CD4-positive, alpha-beta T cell (primary cell): Measurements from ENCODE around the gene EIF3A. TPM values are rescaled to one million over a fixed set of nuclear protein-coding genes. Genes with fewer than 3 reads are reported as not detected.

Experiments used
- ATAC-seq: fragments of 200-7000 bp; cut with Tn5 transposase; one replicate; pipeline ENCODE4 v1.10.0; 2022; ENCODE audit warnings: mild to moderate bottlenecking; ENCODE audit not compliant: poor library complexity
- CTCF ChIA-PET: fragments of 350-600 bp; sonication (Branson Sonifier 250); formaldehyde crosslinking; loops from one replicate; lab custom pipeline; 2021; ENCODE audit warnings: antibody characterized with exemption, inconsistent platforms; lab: Charles Lee
- POLR2A ChIA-PET: fragments of 350-600 bp; sonication (Branson Sonifier 250); formaldehyde crosslinking; loops from one replicate; lab custom pipeline; 2021; ENCODE audit warnings: antibody characterized with exemption, inconsistent platforms; lab: Charles Lee
- DNase-seq, 14 experiments: peaks; one replicate each; pipeline ENCODE4 v3.0.0-alpha.2; 2013 to 2020; ENCODE audit warnings: mixed read lengths in 2 of 14
- H3K27ac ChIP-seq, 2 donors: one replicate each; pipeline versions ENCODE4 v1.5.1 to v1.7.0; 2013; ENCODE audit warnings: low read length in 2 of 2, low read depth in 1 of 2, mild to moderate bottlenecking in 1 of 2
- H3K27me3 ChIP-seq, 2 experiments: 1 replicate in 1 of 2; 2 replicates in 1 of 2; pipeline versions ENCODE4 v1.6.1 to v1.7.0; 2013; ENCODE audit warnings: low read length in 2 of 2, control low read depth in 1 of 2, mild to moderate bottlenecking in 1 of 2, moderate library complexity in 1 of 2; ENCODE audit not compliant: insufficient read depth in 2 of 2, control insufficient read depth in 1 of 2
- H3K36me3 ChIP-seq: one replicate; pipeline ENCODE4 v1.6.1; 2013; ENCODE audit warnings: low read length, control low read depth; ENCODE audit not compliant: insufficient read depth
- H3K4me1 ChIP-seq: one replicate; pipeline ENCODE4 v1.6.1; 2013; ENCODE audit warnings: low read length, control low read depth; ENCODE audit not compliant: insufficient read depth
- H3K4me3 ChIP-seq: one replicate; pipeline ENCODE4 v1.5.1; 2013; ENCODE audit warnings: mild to moderate bottlenecking, low read length, moderate library complexity
- H3K9me3 ChIP-seq, 2 experiments: 1 replicate in 1 of 2; 2 replicates in 1 of 2; pipeline versions ENCODE4 v1.6.1 to v1.7.0; 2013; ENCODE audit warnings: low read length in 2 of 2, mild to moderate bottlenecking in 2 of 2, control low read depth in 1 of 2, moderate library complexity in 1 of 2; ENCODE audit not compliant: control insufficient read depth in 1 of 2, insufficient read depth in 1 of 2
- H3K27ac Mint-ChIP-seq: one replicate; pipeline ENCODE4 v1.8.0; 2020; ENCODE audit warnings: mixed read lengths
- H3K27me3 Mint-ChIP-seq: one replicate; pipeline ENCODE4 v1.8.0; 2021; ENCODE audit warnings: mixed read lengths
- H3K36me3 Mint-ChIP-seq: one replicate; pipeline ENCODE4 v1.8.0; 2021; ENCODE audit warnings: low read depth, mixed read lengths
- H3K4me1 Mint-ChIP-seq: one replicate; pipeline ENCODE4 v1.8.0; 2021; ENCODE audit warnings: low read depth, mixed read lengths
- H3K4me3 Mint-ChIP-seq: one replicate; pipeline ENCODE4 v1.8.0; 2020; ENCODE audit warnings: mild to moderate bottlenecking, mixed read lengths
- H3K9me3 Mint-ChIP-seq: one replicate; pipeline ENCODE4 v1.8.0; 2020; ENCODE audit warnings: mixed read lengths
- intact Hi-C, 2 experiments: fragments of 100-400 bp; cut with DNase I in 1 of 2; cut with micrococcal nuclease in 1 of 2; formaldehyde crosslinking; loops; one replicate each; pipeline versions ENCODE4 v1.15.1 to v1.9.0; 2023 to 2025; cut with DNase I, micrococcal nuclease
- total RNA-seq, 174 experiments: library from RNA in 2 of 174; stranded (reverse) in 2 of 174; gene quantifications; one replicate each; pipeline ENCODE4 v1.2.3 and lab custom pipeline; 2021 to 2026
- TF ChIP-seq, protein P1 (sequence below): fragments of 200-600 bp; IDR thresholded peaks from one replicate; pipeline ENCODE4 v1.8.0; 2022; ENCODE audit warnings: antibody characterized with exemption, mild to moderate bottlenecking

The EIF3A gene
- total RNA-seq, 2 experiments from 2014 or later, result 129 TPM

DNA sequence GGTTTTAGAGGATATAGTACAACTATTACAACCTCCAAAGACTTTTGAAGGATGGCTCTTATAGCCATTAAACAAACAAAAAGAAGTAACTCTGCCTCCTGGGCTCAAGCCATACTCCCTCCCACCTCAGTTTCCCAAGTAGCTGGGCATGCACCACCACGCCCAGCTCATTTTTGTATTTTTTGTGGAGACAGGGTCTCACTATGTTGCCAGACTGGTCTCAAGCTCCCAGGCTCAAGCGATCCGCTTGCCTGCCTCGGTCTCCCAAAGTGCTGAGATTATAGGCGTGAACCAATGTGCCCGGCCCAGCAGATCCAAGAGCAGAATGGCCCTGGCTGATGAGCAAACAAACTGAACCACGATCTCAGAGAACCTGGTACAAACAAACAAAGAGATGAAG lies 35.1 kb downstream of the EIF3A start:
- intact Hi-C loops, result no loop called here
- no peaks in the 10 kb centered on the region for H3K4me1 ChIP-seq
- ChIA-PET POLR2A (no interaction called here), CTCF (no interaction called here)
- no peak overlapping the region for H3K27ac ChIP-seq
- Mint-ChIP-seq H3K9me3 (no peaks in the 10 kb centered on the region), H3K4me3 (no peak overlapping the region), H3K36me3 (peaks cover 99% of the 10 kb centered on the region), H3K27ac (no peak overlapping the region), H3K27me3 (no peaks in the 10 kb centered on the region), H3K4me1 (peaks cover 10% of the 10 kb centered on the region)
- H3K4me3 ChIP-seq, result no peak overlapping the region
- DNase-seq, result no peak
- ATAC-seq, result no peak
- no peaks in the 10 kb centered on the region for H3K27me3 ChIP-seq
- TF ChIP-seq, protein P1, sequence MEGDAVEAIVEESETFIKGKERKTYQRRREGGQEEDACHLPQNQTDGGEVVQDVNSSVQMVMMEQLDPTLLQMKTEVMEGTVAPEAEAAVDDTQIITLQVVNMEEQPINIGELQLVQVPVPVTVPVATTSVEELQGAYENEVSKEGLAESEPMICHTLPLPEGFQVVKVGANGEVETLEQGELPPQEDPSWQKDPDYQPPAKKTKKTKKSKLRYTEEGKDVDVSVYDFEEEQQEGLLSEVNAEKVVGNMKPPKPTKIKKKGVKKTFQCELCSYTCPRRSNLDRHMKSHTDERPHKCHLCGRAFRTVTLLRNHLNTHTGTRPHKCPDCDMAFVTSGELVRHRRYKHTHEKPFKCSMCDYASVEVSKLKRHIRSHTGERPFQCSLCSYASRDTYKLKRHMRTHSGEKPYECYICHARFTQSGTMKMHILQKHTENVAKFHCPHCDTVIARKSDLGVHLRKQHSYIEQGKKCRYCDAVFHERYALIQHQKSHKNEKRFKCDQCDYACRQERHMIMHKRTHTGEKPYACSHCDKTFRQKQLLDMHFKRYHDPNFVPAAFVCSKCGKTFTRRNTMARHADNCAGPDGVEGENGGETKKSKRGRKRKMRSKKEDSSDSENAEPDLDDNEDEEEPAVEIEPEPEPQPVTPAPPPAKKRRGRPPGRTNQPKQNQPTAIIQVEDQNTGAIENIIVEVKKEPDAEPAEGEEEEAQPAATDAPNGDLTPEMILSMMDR, result no peak
- H3K9me3 ChIP-seq, result no peaks in the 10 kb centered on the region
- peaks cover 98% of the 10 kb centered on the region for H3K36me3 ChIP-seq

DNA sequence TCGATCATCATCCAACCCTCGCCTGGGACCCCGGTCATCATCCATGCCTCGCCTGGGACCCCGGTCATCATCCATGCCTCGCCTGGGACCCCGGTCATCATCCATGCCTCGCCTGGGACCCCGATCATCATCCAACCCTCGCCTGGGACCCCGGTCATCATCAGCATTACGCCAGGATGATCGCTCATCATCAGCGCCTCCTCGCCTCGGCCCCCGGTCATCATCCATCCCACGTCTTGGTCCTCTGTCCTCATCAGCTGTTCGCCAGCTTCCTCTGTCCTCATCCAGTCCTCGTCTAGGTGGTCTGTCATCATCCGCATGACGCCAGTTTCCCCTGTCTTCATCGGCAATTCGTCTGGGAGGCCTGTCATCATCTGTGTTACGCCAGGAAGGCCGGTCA lies 38.4 kb downstream of the EIF3A start:
- peaks cover 99% of the 10 kb centered on the region for H3K36me3 Mint-ChIP-seq
- POLR2A ChIA-PET, result no interaction called here

DNA sequence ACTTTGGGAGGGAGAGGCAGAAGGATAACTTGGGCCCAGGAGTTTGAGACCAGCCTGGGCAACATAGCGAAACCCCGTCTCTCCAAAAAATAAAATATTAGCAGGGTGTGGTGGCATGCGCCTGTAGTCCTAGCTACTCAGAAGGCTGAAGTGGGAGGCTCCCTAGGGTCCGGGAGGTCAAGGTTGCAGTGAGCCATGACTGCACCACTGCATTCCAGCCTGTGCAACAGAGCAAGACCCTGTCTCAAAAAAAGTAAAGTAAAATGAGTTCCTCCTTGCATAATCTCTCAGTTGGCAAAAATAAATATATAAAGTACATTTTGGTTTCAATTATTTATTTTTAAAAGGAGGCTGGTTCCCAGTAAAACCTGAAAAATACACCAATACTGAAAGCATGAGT lies 39.3 kb downstream of the EIF3A start:
- Mint-ChIP-seq H3K4me1 (peaks cover 9% of the 10 kb centered on the region), H3K27ac (no peak overlapping the region), H3K36me3 (peaks cover 99% of the 10 kb centered on the region), H3K9me3 (no peaks in the 10 kb centered on the region), H3K4me3 (no peak overlapping the region), H3K27me3 (no peaks in the 10 kb centered on the region)
- H3K27ac ChIP-seq, result no peak overlapping the region
- ATAC-seq (no peak), DNase-seq (no peak)
- H3K4me1 ChIP-seq, result peaks cover 4% of the 10 kb centered on the region
- intact Hi-C loops, result no loop called here
- ChIA-PET CTCF (no interaction called here), POLR2A (no interaction called here)
- H3K9me3 ChIP-seq, result no peaks in the 10 kb centered on the region
- no peak overlapping the region for H3K4me3 ChIP-seq
- no peaks in the 10 kb centered on the region for H3K27me3 ChIP-seq
- TF ChIP-seq, protein P1, result no peak
- H3K36me3 ChIP-seq, result peaks cover 97% of the 10 kb centered on the region

More for the DNA sequence above, 38.4 kb downstream of the EIF3A start:
- Histone ChIP-seq H3K9me3 (no peaks in the 10 kb centered on the region), H3K4me3 (no peak overlapping the region), H3K36me3 (peaks cover 96% of the 10 kb centered on the region), H3K4me1 (peaks cover 4% of the 10 kb centered on the region), H3K27me3 (no peaks in the 10 kb centered on the region), H3K27ac (no peak overlapping the region)
- H3K27me3 Mint-ChIP-seq, result no peaks in the 10 kb centered on the region
- intact Hi-C loops, result no loop called here
- no peak overlapping the region for H3K27ac Mint-ChIP-seq
- peaks cover 9% of the 10 kb centered on the region for H3K4me1 Mint-ChIP-seq
- TF ChIP-seq, protein P1, result no peak
- CTCF ChIA-PET, result no interaction called here
- H3K4me3 Mint-ChIP-seq, result no peak overlapping the region
- no peak for ATAC-seq
- DNase-seq, result no peak
- H3K9me3 Mint-ChIP-seq, result no peaks in the 10 kb centered on the region
